Measurements from ENCODE around the gene TNRC18. TPM values are rescaled to one million over a fixed set of nuclear protein-coding genes. Genes with fewer than 3 reads are reported as not detected.

TNRC18 gene
- total and polyA plus RNA-seq, 9 of the 15 experiments (the other 6 are each of a cell fraction or from before 2014, with no cell fraction given) = 0.03 to 43.2 (median 18.0) TPM

- CTCF ChIA-PET (ENCODE audit: low intra/inter-chr PET ratio) = interaction anchor here (0.6 kb wide), 1 partner anchor 342 kb away, joined by 5 read pairs; no protein-coding TSS in a partner anchor
- no peak for TF ChIP-seq NFXL1 (CRISPR knock-in tag; IDR thresholded peaks at IDR 0.05)
- TF ChIP-seq ZNF77 (CRISPR knock-in tag; IDR thresholded peaks at IDR 0.05) = no peak
- TF ChIP-seq ZBTB7A (IDR thresholded peaks at IDR 0.05; ENCODE audit: borderline replicate concordance, control insufficient read depth, low read depth, low read length) = no peak
- no peak for TF ChIP-seq ZNF695 (CRISPR knock-in tag; IDR thresholded peaks at IDR 0.05)
- TF ChIP-seq ZBTB17 (CRISPR knock-in tag; IDR thresholded peaks at IDR 0.05) = no peak
- TF ChIP-seq ELF2 (CRISPR knock-in tag; IDR thresholded peaks at IDR 0.05) = no peak
- TF ChIP-seq ZNF146 (CRISPR knock-in tag; IDR thresholded peaks at IDR 0.05; ENCODE audit: unreplicated experiment) = no peak
- no peak for TF ChIP-seq ZKSCAN3 (CRISPR knock-in tag; IDR thresholded peaks at IDR 0.05)
- no peak for TF ChIP-seq SLC30A9 (CRISPR knock-in tag; IDR thresholded peaks at IDR 0.05)
- TF ChIP-seq HEY1 (CRISPR knock-in tag; IDR thresholded peaks at IDR 0.05; ENCODE audit: borderline replicate concordance) = no peak
- no peak for TF ChIP-seq MIER1 (IDR thresholded peaks at IDR 0.05; ENCODE audit: low read depth)
- no peak for TF ChIP-seq HINFP (tag; conservative IDR thresholded peaks at IDR 0.05; ENCODE audit: low read depth)
- TF ChIP-seq ZBTB12 (CRISPR knock-in tag; IDR thresholded peaks at IDR 0.05) = no peak
- no peak for TF ChIP-seq ARNT (IDR thresholded peaks at IDR 0.05)
- no peak for TF ChIP-seq E2F5 (CRISPR knock-in tag; IDR thresholded peaks at IDR 0.05)
- no peak for TF ChIP-seq CXXC5 (CRISPR knock-in tag; IDR thresholded peaks at IDR 0.05)
- no peak for TF ChIP-seq CEBPB (tag; IDR thresholded peaks at IDR 0.05)
- DNase-seq (ENCODE audit: extremely low read depth in 1 of 4, low spot score in 3 of 4) = no peak
- Histone ChIP-seq H3K9me3 (replicated peaks; ENCODE audit: control insufficient read depth, insufficient read depth, low read depth, low read length) (no peaks in the 10 kb centered on the region), H3K9me1 (ENCODE audit: control insufficient read depth, insufficient read depth, low read length) (no peaks in the 10 kb centered on the region), H3K9ac (ENCODE audit: insufficient read depth in 1 of 2, low read depth in 2 of 2, low read length in 2 of 2) (no peak overlapping the region), H3K27ac (ENCODE audit: extremely low read depth, low read depth, low read length) (no peak overlapping the region), H3K36me3 (ENCODE audit: control insufficient read depth, insufficient read depth, low read length) (peaks cover 21% of the 10 kb centered on the region; the same call in 1 of the 3 replicates), H2AFZ (ENCODE audit: low read depth, low read length) (no peak overlapping the region), H3K4me3 (no peak overlapping the region), H3K4me2 (ENCODE audit: insufficient read depth, low read length) (no peak overlapping the region), H3K79me2 (ENCODE audit: control insufficient read depth, insufficient read depth, low read length) (no peaks in the 10 kb centered on the region), H3K27me3 (ENCODE audit: control insufficient read depth in 2 of 2, insufficient read depth in 2 of 2, low read length in 2 of 2) (no peaks in the 10 kb centered on the region), H3K4me1 (replicated peaks in 1 of 2; ENCODE audit: control insufficient read depth in 2 of 2, insufficient read depth in 2 of 2, low read length in 2 of 2) (0 out of 5 replicates have a peak, but pooled peaks cover 0 to 2% of the 10 kb centered on the region in 2 experiments), H4K20me1 (replicated peaks; ENCODE audit: control insufficient read depth, insufficient read depth, low read length) (no peaks in the 10 kb centered on the region)
- ATAC-seq = no peak
- no TSS peak for BruUV-seq (replicated peaks)
- POLR2A ChIA-PET = no interaction called here
- no peak for FAIRE-seq
- in situ Hi-C loops (cut with MboI) = no loop called here
- intact Hi-C loops (cut with micrococcal nuclease) = no loop called here
- WGBS (ENCODE audit: insufficient coverage, low coverage, missing lambda C conversion rate) = 47% methylated on average over 2 of the region's 2 CpGs
Measured at GRCh38 chr7:5339955-5340354, 83.7 kb downstream of the TNRC18 start.
